Activated CD4-positive, alpha-beta T cell treated with anti-CD3 and anti-CD28 coated beads, Interleukin-2, amount 50 U/mL, for 48 hours (primary cell): ENCODE measurements around the gene UBC.
A peak's percentile ranks its signal among the peaks of the same experiment; 100 is the strongest.
"Not testable (repeated sequence)": the region's sequence is repeated elsewhere in the genome, so short reads cannot be mapped to it uniquely, and the experiment has no call there.

ENCODE experiments used
- DNase-seq, 2 experiments: peaks; one replicate each; pipeline ENCODE4 v3.0.0-alpha.2; 2020

Gene UBC

DNA sequence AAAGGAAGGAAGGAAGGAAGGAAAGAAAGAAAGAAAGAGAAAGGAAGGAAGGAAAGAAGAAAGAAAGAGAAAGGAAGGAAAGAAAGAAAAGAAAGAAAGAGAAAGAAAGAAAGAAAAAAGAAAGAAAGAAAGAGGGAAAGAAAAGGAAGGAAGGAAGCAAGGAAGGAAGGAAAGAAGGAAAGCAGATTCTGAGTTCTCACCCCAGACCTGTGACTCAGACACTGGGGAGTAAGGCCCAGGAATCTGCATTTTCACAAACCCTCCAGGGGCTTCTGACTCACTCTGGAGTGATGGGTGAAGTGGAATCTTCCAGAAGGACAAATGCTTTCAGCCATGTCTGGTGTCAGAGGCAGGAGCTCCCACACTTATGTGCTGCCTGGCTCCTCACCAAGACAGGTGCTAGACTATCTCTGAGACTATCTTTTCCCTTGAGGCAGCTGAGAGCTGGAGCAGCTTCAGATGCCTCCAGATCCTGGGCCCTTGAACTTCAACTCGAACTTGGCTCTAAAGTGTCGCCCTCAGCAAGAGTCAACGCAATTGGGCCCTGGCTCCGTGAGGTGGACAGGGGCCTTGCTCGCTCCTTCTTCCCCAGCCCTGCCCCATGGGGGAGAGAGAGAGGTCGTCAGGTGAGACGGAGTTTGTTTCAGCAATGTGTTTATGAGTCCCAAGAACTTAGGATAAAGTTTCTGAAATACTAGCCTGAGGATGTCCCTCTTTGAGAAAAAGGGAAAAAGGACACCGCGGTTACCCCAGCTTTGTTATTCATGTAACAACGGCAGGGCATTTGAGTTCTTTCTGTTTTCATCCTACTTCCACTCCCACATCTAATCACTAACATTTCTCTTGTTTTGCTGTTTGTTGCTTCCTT, 31.0 kb downstream of the UBC start:
- DNase-seq = no peak

DNA sequence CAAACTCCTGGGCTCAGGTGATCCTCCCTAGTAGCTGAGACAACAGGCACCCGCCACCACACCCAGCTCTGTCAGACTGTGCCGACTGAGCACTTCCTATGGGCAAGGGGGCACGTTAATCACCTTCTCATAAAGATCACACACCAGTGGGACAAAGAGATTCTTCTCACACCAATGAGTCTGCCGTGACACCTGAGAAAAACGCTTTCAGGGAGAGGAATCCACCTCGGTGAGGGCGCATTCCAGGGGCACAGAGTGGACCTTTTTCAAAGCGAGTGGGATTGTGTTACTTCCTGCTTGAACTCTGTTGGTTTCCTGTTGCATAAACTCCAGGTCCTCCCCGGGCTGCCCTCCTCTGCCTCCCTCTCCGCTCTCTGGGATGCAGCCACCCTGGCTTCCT, 33.3 kb downstream of the UBC start:
- DNase-seq = no peak

DNA sequence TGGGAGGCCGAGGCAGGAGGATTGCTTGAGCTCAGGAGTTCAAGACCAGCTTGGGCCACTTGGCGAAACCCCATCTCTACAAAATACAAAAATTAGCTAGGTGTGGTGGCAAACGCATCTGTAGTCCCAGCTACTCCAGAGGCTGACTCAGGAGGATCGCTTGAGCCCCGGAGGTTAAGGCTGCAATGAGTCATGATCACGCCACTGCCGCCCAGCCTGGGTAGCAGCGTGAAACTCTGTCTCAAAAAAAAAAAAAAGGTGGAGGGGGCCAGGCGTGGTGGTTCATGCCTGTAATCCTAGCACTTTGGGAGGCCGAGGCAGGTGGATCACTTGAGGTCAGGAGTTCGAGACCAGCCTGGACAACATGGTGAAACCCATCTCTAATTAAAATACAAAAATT, 34.1 kb downstream of the UBC start:
- DNase-seq = not testable (repeated sequence)

DNA sequence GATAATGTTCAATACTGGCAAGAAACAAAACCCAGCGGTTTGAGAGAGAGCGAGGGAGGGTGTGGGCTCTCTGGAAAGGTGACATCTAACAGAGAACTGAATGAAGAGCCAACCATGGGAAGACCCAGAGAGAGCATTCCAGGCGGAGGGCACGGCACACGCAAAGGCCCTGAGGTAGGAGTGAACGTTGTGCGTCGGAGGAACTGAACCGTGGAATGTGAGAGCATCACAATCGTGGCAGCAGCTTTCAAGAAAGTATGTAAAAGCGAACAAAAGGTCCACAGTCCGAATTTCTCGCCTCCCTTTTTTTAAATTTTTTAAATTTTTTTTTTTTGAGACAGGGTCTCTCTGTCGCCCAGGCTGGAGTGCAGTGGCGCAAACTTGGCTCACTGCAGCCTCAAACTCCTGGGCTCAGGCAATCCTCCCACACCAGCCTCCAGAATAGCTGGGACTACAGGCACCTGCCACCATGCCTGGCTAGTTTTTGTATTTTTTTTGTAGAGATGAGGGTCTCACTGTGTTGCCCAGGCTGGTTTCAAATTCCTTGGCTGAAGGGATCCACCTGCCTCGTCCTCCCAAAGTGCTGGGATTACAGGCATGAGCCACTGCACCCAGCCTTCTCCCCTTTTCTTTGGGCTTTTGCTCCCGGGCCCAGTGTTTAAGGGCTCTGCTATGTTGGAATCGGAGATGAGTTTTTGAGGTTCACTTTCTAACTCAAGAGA, 35.5 kb downstream of the UBC start:
- no peak for DNase-seq

DNA sequence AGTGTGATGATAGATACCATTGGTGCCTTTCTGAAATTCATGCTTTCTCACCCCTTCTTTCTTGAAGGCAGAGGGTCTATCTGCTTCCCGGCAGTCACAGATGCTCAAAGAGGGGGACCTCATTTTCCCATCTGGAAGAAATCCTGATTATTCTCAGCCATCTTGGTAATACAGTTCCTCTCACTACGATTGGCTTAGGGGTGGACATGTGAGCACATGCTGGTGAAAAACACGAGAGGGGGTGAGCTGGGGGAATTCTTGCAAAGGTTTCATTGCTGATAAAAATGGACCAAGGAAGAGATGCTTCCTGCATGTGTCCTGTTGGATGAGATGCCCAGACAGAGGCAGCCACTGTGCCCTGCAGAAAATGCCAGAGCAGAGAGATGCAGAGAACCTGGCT, 37.0 kb downstream of the UBC start:
- no peak for DNase-seq

DNA sequence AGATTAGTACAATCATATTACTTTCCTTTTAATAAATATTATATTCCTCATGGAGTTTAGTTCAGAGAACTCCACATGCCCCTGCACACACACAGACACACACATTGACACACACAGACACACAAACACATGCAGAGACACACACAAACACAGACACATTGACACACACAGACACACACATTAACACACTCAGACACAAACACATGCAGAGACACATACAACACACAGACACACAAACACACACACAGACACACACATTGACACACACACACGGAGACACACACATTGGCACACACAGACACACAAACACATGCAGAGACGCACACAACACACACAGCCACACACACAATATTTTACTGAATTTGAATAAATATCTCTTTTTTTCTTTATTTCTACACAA, 38.3 kb downstream of the UBC start:
- no peak for DNase-seq

DNA sequence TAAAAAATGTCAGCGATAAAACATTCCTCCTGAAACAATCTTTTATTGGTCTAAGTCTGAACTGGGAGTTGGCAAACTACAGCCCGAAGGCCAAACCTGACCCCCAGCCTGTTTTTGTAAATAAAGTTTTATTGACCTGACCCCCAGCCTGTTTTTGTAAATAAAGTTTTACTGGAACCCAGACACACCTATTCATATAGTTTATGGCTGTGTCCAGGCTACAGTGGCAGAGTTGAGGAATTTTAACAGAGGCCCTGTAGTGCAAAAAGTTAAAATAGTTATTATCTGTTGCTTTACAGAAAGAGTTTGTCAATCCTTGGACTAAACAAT, 38.7 kb downstream of the UBC start:
- DNase-seq = no peak

DNA sequence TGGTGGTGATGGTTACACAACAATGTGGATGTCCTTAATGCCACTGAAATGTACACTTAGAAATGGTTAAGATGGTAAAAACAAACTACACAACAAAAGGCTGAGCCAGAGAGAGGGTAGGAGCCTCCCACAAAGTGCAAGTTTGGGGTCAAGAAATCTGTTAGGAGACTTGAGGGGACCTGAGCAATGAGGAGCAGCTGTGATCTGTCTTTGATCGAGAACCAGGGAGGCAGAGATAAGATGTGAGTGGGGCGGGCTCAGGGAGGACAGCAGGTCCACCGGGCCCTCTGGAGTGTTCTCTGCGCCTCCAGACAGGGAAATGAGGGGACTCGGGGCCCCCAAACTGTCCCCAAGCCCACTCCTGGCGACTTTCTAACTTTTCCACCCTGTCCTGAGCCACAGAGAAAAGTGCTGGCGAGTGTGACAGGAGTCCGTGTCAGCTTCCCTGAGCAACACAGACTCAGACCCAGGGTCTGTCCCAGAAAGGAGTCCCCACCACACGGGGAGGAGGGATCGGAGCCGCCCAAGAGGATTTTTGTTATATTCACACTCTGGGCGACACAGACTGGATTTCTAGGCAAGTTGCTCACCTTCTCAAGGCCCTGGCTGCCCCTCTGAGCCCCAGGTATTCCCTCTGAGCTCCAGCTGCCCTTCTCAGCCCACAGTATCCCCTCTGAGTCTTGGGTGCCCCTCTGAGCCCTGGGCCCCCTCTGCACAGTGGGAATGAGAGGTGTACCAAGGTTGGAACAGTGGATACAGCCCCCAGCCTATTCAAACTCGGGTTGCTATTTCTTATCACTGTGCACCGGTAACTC, 39.3 kb downstream of the UBC start:
- no peak for DNase-seq

DNA sequence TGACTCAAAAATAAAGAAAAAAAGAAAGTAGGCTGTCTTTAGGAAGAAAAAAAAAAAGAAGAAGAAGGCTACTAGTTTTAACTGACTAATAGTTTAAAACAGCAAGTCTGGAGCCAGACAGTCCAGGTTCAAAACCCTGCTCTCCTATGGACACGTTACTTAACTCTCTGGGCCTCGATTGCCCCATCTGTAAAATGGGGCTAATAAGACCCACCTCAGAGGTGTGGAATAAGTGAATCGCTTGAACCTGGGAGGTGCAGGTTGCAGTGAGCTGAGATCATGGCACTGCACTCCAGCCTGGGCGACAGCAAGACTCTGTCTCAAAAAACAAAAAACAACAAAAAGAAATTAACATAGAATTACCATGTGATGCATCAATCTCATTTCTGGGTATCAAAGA, 40.3 kb downstream of the UBC start:
- no peak for DNase-seq

DNA sequence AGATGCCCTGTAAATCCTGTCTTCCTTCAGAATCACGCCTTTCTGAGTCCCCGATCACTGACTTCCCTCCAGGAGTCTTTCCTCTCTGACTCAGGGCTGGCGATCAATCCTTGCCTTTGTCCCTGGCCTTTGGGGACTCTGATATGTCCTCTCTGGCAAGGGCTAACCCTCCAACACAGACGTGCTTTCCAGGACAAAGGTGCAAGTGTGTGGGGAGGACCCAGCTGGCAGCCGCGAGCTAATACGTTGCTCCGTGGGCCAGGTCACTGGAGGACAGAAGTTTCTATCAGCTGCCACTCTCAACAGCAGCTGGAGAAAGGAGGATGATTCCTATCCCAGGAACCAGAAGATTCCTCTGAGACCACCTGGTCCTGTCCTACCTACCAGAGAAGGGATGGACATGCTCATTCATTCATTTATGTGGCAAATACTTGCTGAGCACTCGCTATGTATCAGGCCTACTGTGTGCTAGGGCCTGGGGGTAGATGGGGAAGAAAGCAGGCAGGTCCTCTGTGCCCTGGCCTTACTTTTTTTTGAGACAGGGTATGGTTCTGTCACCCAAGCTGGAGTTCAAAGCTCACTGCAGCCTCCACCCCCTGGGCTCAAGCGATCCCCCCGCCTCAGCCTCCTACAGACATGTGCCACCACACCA, 42.3 kb downstream of the UBC start:
- no peak for DNase-seq

DNA sequence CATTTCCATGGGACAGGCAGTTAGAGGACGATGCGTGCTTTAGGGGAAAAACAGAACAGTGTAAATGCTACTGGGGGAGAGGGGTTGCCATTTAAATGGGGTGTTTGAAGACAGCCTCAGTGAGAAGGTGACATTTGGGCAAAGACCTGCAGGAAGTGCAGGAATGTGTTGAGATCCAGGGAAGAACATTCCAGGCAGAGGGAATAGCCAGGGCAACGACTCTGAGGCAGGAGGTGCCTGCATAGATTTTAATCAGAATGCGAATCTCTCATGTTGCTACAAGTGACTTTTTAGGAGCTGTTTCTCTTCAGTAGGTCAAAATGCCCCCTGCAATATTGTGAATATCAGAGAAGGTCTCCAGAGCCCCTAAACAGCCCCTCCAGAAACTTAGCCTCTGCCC, 43.2 kb downstream of the UBC start:
- DNase-seq = no peak

DNA sequence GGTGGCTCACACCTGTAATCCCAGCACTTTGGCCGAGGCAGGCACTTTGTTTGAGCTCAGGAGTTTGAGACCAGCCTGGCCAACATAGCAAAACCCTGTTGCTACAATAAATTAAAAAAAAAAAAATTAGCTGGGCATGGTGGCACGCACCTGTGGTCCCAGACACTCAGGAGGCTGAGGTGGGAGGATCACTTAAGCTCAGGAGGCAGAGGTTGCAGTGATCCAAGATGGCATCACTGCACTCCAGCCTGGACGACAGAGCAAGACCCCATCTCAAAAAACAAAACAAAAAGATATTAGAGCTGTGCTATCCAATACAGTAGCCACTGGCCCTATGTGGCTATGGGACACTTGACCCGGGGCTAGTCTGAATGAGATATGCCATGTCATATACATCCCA, 43.9 kb downstream of the UBC start:
- DNase-seq = no peak

DNA sequence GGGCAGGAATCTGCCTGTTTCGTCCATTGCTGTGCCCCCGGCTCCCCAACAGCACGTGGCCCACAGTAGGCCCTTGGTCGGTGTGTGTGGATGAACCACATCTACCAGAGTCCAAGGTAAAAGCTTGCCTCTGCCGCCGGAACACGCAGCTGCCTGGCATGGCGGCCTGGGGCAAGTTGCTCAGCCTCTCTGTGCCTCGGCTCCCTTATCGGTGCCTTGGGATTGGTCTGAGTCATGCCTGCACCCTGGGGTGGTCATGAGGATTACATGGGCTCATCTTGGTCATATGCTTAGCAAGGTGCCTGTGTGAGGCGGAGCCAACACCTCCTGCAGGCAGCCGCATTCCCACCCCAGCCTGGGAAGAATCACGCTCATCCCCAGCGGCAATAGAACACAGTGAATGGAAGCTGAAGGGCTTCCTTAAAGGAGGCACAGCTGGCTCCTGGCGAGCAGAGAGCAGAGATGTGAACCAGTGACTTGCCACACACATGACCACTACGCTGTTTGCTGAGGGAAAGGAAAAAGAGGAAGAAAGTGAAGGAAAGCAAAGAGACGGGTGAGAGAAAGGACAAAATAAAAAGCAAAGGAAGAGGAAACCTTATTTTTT, 45.3 kb downstream of the UBC start:
- no peak for DNase-seq

DNA sequence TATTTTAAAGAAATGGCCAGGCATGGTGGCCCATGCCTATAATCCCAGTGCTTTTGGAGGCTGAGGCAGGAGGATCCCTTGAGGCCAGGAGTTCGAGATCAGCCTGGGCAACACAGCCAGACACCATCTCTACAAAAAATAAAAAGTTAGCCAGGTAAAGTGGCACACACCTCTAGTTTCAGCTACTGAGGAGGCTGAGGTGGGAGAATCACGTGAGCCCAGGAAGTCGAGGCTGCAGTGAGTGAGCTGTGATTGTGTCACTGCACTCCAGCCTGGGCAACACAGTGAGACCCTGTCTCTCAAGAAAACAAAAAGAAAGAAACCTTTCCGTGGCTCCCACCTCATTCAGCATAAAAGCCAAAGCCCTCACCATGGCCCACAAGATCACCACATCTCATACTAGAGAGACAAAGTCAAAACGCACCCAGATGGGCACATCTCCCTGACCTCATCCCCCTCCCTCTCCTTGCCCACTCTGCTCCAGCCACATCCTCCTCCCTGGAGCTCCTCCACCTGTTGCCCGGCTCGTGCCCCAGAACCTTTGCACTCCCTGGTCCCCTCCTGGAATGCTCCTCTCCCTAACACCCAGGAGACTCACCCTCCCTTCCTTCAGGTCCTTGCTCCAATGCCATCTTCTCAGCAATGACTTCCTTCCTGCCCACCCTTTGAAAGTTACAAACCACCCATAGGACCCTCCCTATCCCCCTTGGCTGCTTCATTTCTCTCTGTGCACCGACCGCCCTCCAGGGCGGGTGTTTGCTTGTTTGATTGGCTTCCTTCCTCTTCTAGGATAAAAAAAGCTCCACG, 46.0 kb downstream of the UBC start:
- DNase-seq = no peak

DNA sequence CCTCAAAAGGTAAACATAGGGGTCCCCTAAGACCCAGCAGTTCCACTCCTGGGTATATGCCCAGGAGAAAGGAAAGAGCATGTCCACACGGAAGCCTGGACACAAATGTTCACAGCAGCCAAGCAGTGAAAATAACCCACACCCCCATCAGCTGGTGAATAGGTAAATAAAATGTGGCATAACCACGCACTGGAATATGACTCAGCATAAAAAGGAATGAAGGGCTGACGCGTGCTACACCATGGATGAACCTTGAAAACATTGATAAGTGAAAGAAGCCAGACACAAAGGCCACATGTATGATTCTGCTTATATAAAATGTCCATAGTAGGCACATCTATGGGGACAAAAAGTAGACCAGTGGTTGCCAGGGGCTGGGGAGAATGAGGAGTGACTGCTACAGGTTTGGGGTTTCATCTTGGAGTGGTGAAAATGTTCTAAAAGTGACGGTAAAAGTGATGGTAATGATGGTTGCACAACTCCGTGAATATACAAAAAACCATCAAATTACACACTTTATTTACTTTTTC, 47.0 kb downstream of the UBC start:
- DNase-seq = no peak

DNA sequence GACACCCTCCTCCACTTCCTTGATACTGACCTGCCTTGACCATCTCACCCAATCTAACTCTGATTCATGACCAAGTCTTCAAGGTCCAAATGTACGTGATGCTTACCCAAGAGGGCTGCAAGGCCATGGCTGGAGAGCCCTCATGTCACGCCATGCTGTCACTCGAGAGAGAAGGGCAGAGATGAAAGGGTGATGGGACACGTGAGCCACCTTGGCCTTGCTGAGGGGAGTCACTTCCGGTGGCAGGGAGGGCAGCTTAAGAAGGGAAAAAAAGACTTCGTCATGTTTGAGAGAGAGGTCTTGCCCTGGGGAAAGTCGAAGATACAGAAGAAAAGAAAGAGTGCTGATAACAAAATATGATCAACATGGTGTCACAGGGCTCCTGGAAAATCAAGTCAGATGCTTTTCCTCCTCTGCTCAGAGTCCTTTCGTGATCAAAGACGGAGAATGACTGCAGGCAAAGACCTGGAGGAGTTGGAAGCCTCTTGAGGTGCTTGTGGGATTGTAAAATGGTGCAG, 47.5 kb downstream of the UBC start:
- DNase-seq = no peak

DNA sequence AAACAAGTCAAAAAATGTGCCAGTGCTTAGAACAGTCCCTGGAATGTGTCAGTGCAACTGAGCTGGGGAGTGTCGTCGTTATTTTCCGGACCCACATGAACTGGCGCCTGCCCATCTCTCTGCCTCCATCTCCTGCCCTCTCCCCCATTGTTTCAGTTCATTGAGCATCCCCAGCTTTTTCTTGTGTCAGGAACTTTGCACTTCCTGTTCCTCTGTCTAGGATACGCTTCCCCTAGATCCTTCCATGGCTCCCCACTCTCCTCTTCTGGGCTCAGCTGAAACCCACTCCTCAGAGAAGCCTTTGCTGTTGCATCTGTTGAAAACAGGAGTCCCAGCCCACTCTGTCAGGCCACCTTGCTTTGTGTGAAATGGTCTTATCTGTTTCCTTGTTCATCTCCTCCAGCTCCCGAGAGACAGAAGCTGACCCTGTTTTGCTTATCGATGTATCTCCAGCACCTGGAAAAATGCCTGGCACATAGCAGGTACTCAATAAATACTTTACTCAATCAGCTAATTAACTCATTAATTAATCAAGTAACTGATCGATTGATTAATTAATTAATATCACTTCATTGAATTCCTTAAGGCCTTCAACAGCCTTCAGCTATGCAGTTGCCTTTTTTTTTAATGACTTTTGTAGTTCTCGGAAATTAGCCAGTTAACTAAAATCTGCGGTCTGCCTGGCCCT, 48.1 kb downstream of the UBC start:
- DNase-seq = no peak

DNA sequence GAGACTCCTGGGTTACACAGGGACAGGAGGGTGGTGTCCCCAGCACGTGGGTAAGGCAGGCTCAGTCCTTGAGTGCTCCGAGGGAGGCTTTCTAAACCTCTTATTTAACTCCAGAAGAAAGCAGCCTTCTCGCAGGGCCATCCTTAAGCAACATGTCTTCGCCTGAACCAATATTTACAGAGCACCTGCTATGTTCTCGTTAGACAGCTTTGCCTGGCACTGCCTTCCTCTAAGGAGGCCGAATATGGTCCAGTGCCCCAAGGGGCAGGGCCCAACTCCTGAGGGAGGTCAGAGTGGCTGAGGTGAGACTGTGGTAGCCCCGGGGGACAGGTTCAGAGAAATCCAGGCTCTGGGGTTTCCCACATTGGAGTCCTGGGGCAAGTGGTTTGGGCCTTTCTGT, 48.7 kb downstream of the UBC start:
- DNase-seq = no peak

DNA sequence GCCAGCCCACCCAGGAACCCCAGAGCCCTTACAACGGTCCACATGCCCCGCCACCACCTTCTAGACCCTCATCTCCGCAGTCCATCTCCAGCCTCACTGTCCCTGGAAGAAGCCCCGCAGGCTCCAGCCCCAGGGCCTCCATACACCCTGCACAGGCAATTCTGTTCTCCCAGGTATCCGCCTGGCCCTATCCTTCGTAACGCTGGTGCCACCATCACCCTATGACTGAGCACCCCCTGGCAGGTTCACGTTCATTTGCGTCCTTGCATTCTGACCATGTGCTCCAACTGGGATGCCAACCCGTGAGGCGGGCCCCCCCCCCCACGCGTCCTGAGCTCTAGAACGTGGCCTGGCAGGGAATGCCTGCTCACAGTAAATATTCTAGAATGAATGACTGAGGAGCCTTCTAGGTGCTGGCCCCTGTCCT, 50.1 kb downstream of the UBC start:
- no peak for DNase-seq

DNA sequence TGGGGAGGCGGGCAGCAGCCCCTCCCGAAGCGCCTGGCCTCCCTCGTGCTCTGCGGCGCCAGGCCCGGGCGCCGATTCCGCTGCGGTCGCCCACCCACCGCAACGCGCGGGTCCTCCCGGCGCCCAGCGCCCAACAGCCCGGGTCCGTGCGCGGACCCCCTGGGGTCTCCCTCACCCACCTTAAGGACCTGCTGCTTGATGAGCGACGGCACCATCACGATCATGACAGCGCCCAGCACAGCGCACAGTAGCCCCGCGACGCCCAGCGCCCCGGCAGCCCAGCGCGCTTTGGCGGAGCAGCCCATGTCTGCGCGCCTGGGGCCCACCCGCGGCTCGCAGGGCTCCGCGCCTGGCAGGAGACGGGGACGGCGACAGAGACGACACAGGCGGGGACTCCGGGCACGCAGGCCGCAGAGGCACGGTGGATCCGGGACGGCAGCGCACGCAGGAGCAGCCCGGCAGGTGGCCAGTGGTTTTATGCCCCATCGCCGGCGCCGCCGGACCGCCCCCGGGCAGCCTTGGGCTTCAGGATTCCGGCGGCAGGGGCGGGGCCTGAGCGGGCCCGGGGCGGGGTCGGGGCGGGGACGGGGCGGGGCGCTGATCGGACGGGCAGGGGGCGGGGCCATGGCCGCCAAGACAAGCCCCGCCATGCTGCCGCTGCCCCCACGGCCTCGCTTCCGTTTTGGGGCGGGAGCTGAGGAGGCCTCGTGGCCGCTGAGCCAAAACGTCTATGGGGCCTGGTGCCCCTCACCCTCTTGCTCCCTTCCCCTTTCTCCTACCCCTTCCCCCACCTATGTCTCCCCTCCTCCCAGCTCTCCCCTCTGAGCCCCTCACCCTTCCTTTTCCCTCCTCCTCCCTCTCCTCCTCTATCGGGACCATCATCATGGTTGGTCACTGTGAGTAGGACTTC, 50.8 kb downstream of the UBC start, which contains the start of gene SCARB1:
SCARB1 (minus strand) TSS at position 449 of the 910 bp plus-strand sequence; CDS start at position 305, 144 bp downstream.
- DNase-seq = peak; percentile 75 to 77
